ENCODE data around the gene FBXO15.

GRCh38 chr18:74152270-74152669 is 4.6 kb upstream of the FBXO15 start:
- TF ChIP-seq MAX (IDR thresholded peaks at IDR 0.05; ENCODE audit: insufficient read depth, insufficient read length) (no peak), POLR2A (IDR thresholded peaks at IDR 0.05; ENCODE audit: low read depth, low read length) (no peak), MYC (IDR thresholded peaks at IDR 0.05; ENCODE audit: low read depth, low read length) (no peak), FOS (IDR thresholded peaks at IDR 0.05; ENCODE audit: borderline replicate concordance, insufficient read depth, low read length) (no peak)
- TF ChIP-seq, protein P1, sequence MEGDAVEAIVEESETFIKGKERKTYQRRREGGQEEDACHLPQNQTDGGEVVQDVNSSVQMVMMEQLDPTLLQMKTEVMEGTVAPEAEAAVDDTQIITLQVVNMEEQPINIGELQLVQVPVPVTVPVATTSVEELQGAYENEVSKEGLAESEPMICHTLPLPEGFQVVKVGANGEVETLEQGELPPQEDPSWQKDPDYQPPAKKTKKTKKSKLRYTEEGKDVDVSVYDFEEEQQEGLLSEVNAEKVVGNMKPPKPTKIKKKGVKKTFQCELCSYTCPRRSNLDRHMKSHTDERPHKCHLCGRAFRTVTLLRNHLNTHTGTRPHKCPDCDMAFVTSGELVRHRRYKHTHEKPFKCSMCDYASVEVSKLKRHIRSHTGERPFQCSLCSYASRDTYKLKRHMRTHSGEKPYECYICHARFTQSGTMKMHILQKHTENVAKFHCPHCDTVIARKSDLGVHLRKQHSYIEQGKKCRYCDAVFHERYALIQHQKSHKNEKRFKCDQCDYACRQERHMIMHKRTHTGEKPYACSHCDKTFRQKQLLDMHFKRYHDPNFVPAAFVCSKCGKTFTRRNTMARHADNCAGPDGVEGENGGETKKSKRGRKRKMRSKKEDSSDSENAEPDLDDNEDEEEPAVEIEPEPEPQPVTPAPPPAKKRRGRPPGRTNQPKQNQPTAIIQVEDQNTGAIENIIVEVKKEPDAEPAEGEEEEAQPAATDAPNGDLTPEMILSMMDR (IDR thresholded peaks at IDR 0.05; ENCODE audit: extremely low read depth in 1 of 2, insufficient read depth in 1 of 2, low read depth in 1 of 2, low read length in 2 of 2) = no peak
